H9 (cell line): ENCODE results near the gene FBXO38. TPM values are rescaled to one million over a fixed set of nuclear protein-coding genes. Genes with fewer than 3 reads are reported as not detected.

Experiments
- DNase-seq: peaks from one replicate; pipeline ENCODE4 v3.0.0-alpha.2; 2017
- H2AFZ ChIP-seq: one replicate; pipeline ENCODE4 v1.6.1; 2013; ENCODE audit warnings: mild to moderate bottlenecking, low read length, control low read depth, moderate library complexity
- H2AK5ac ChIP-seq: 2 replicates; pipeline ENCODE4 v1.6.1; 2013; ENCODE audit warnings: low read length, control low read depth, mixed read lengths; ENCODE audit not compliant: insufficient read length
- H2BK120ac ChIP-seq: one replicate; pipeline ENCODE4 v1.6.1; 2013; ENCODE audit warnings: low read depth, mild to moderate bottlenecking, low read length, control low read depth, inconsistent platforms; ENCODE audit not compliant: poor library complexity, severe bottlenecking
- H2BK12ac ChIP-seq: 2 replicates; pipeline ENCODE4 v1.6.1; 2013; ENCODE audit warnings: low read length, control low read depth, mixed read lengths, low read depth; ENCODE audit not compliant: insufficient read length
- H2BK15ac ChIP-seq: 2 replicates; pipeline ENCODE4 v1.6.1; 2013; ENCODE audit warnings: low read depth, low read length, control low read depth
- H2BK20ac ChIP-seq: one replicate; pipeline ENCODE4 v1.6.1; 2013; ENCODE audit warnings: low read depth, mild to moderate bottlenecking, low read length, control low read depth, inconsistent platforms; ENCODE audit not compliant: poor library complexity, severe bottlenecking
- H2BK5ac ChIP-seq: 2 replicates; pipeline ENCODE4 v1.6.1; 2013; ENCODE audit warnings: low read length, control low read depth, mixed read lengths; ENCODE audit not compliant: insufficient read length
- H3K14ac ChIP-seq: 2 replicates; pipeline ENCODE4 v1.6.1; 2013; ENCODE audit warnings: low read length, control low read depth; ENCODE audit not compliant: insufficient read depth
- H3K18ac ChIP-seq: 2 replicates; pipeline ENCODE4 v1.6.1; 2013; ENCODE audit warnings: low read depth, mild to moderate bottlenecking, mixed read lengths, low read length, control low read depth; ENCODE audit not compliant: insufficient read length
- H3K23ac ChIP-seq: 2 replicates; pipeline ENCODE4 v1.6.1; 2013; ENCODE audit warnings: low read length, control low read depth, mixed read lengths, low read depth; ENCODE audit not compliant: insufficient read length
- H3K23me2 ChIP-seq: 2 replicates; pipeline ENCODE4 v1.6.1; 2013; ENCODE audit warnings: low read depth, mild to moderate bottlenecking, mixed read lengths, low read length, control low read depth; ENCODE audit not compliant: insufficient read length, poor library complexity, severe bottlenecking
- H3K27ac ChIP-seq: 2 replicates; pipeline ENCODE4 v1.5.1; 2013; ENCODE audit warnings: low read length, control low read depth, mixed read lengths, low read depth; ENCODE audit not compliant: insufficient read length
- H3K27me3 ChIP-seq: 2 replicates; pipeline ENCODE4 v1.6.1; 2013; ENCODE audit warnings: low read length, control low read depth, inconsistent platforms; ENCODE audit not compliant: insufficient read depth
- H3K4ac ChIP-seq: 2 replicates; pipeline ENCODE4 v1.6.1; 2013; ENCODE audit warnings: low read depth, mild to moderate bottlenecking, control low read depth, inconsistent platforms, low read length, moderate library complexity
- H3K4me1 ChIP-seq: 2 replicates; pipeline ENCODE4 v1.6.1; 2013; ENCODE audit warnings: low read length, control low read depth, inconsistent platforms; ENCODE audit not compliant: insufficient read depth
- H3K4me2 ChIP-seq: 2 replicates; pipeline ENCODE4 v1.6.1; 2013; ENCODE audit warnings: low read length, control low read depth, mixed read lengths; ENCODE audit not compliant: insufficient read length, insufficient read depth
- H3K56ac ChIP-seq: 2 replicates; pipeline ENCODE4 v1.6.1; 2013; ENCODE audit warnings: low read depth, mild to moderate bottlenecking, mixed read lengths, low read length, control low read depth; ENCODE audit not compliant: insufficient read length
- H3K79me1 ChIP-seq: 2 replicates; pipeline ENCODE4 v1.6.1; 2013; ENCODE audit warnings: low read depth, mild to moderate bottlenecking, moderate library complexity, low read length, control low read depth, inconsistent platforms; ENCODE audit not compliant: insufficient read depth, poor library complexity, severe bottlenecking
- H3K79me2 ChIP-seq: 2 replicates; pipeline ENCODE4 v1.6.1; 2013; ENCODE audit warnings: low read length, control low read depth, inconsistent platforms; ENCODE audit not compliant: insufficient read depth
- H3K9ac ChIP-seq: 2 replicates; pipeline ENCODE4 v1.6.1; 2013; ENCODE audit warnings: low read length, control low read depth, mixed read lengths; ENCODE audit not compliant: insufficient read length; ENCODE audit errors: extremely low read depth
- H3K9me3 ChIP-seq: one replicate; pipeline ENCODE4 v1.6.1; 2013; ENCODE audit warnings: low read depth, low read length, inconsistent platforms; ENCODE audit not compliant: control insufficient read depth
- H3T11ph ChIP-seq: one replicate; pipeline ENCODE4 v1.6.1; 2013; ENCODE audit warnings: mild to moderate bottlenecking, low read length, control low read depth, inconsistent platforms
- H4K20me1 ChIP-seq: one replicate; pipeline ENCODE4 v1.6.1; 2013; ENCODE audit not compliant: control insufficient read depth, insufficient read length, insufficient read depth
- H4K5ac ChIP-seq: 2 replicates; pipeline ENCODE4 v1.6.1; 2013; ENCODE audit warnings: low read depth, mild to moderate bottlenecking, mixed read lengths, low read length, control low read depth; ENCODE audit not compliant: insufficient read length
- H4K8ac ChIP-seq: replicated peaks from 2 replicates; pipeline ENCODE4 v1.6.1; 2013; ENCODE audit warnings: low read length, control low read depth, mixed read lengths, low read depth; ENCODE audit not compliant: insufficient read length
- H4K91ac ChIP-seq: 2 replicates; pipeline ENCODE4 v1.6.1; 2013; ENCODE audit warnings: low read depth, mild to moderate bottlenecking, moderate library complexity, mixed read lengths, low read length, control low read depth; ENCODE audit not compliant: insufficient read length
- H3K27ac Mint-ChIP-seq, 3 experiments: 2 replicates in 2 of 3; 3 replicates in 1 of 3; pipeline ENCODE4 v1.8.0; 2020 to 2021; ENCODE audit warnings: mixed read lengths in 3 of 3, mild to moderate bottlenecking in 1 of 3, moderate library complexity in 1 of 3
- H3K27me3 Mint-ChIP-seq: 2 replicates; pipeline ENCODE4 v1.8.0; 2021; ENCODE audit warnings: low read depth, mild to moderate bottlenecking, moderate library complexity, mixed read lengths
- H3K36me3 Mint-ChIP-seq, 3 experiments: 2 replicates in 2 of 3; 3 replicates in 1 of 3; pipeline ENCODE4 v1.8.0; 2020 to 2021; ENCODE audit warnings: low read depth in 3 of 3, mixed read lengths in 3 of 3; ENCODE audit not compliant: insufficient read depth in 1 of 3
- H3K4me1 Mint-ChIP-seq, 2 experiments: 2 replicates each; pipeline ENCODE4 v1.8.0; 2020; ENCODE audit warnings: mixed read lengths in 2 of 2
- H3K4me3 Mint-ChIP-seq, 2 experiments: 2 replicates in 1 of 2; 3 replicates in 1 of 2; pipeline ENCODE4 v1.8.0; 2020 to 2021; ENCODE audit warnings: mild to moderate bottlenecking in 2 of 2, mixed read lengths in 2 of 2, moderate library complexity in 1 of 2
- H3K9me3 Mint-ChIP-seq, 2 experiments: 2 replicates in 1 of 2; 3 replicates in 1 of 2; pipeline ENCODE4 v1.8.0; 2020; ENCODE audit warnings: mild to moderate bottlenecking in 2 of 2, mixed read lengths in 2 of 2, moderate library complexity in 1 of 2
- CTCF ChIP-seq: fragments of 200-600 bp; sonication (generic); conservative IDR thresholded peaks from 3 replicates; pipeline ENCODE4 v1.8.0; 2021; ENCODE audit warnings: antibody characterized with exemption, mild to moderate bottlenecking
- WGBS: extraction: QIAGEN DNeasy Blood & Tissue Kit; methylation state at CpG from one replicate; pipeline ENCODE4 v1.1.7; 2013; ENCODE audit warnings: missing lambda C conversion rate, low lambda C conversion rate, mixed read lengths; ENCODE audit not compliant: insufficient read length; ENCODE audit errors: extremely low coverage; 5-methylcytosine and 5-hydroxymethylcytosine counted together
- total RNA-seq: library from RNA; stranded (reverse); gene quantifications from 2 replicates; pipeline ENCODE4 v1.2.1, GENCODE V29; 2021

The FBXO38 gene
- total RNA-seq, 1 experiment from 2014 or later = 34.6 TPM

- Histone ChIP-seq H2BK12ac (no peak overlapping the region), H3K27ac (no peak overlapping the region)
- no peaks in the 10 kb centered on the region for H3K27me3 Mint-ChIP-seq
Observed at GRCh38 chr5:148376198-148376597, 7.6 kb upstream of the FBXO38 start.

More at GRCh38 chr5:148376198-148376597, 7.6 kb upstream of the FBXO38 start:
- H3K36me3 Mint-ChIP-seq = peaks cover 3 to 10% (median 7%) of the 10 kb centered on the region in 3 experiments; a peak in 4 of 7 replicates
- no peak for DNase-seq
- Histone ChIP-seq H3K23me2 (no peaks in the 10 kb centered on the region), H2BK20ac (no peak overlapping the region), H3K79me2 (no peaks in the 10 kb centered on the region), H3K4me1 (no peaks in the 10 kb centered on the region), H2AFZ (no peak overlapping the region), H2AK5ac (no peak overlapping the region), H3K18ac (no peak overlapping the region), H3K27me3 (no peaks in the 10 kb centered on the region), H3K23ac (no peak overlapping the region), H3K9me3 (no peaks in the 10 kb centered on the region), H3K14ac (no peak overlapping the region), H4K20me1 (no peaks in the 10 kb centered on the region), H3K9ac (no peak overlapping the region), H3K4me2 (no peak overlapping the region), H3K4ac (no peak overlapping the region), H2BK120ac (no peak overlapping the region), H3K56ac (no peak overlapping the region), H4K91ac (no peak overlapping the region), H2BK15ac (no peak overlapping the region), H2BK5ac (no peak overlapping the region), H3K79me1 (no peaks in the 10 kb centered on the region), H3T11ph (no peak overlapping the region), H4K5ac (no peak overlapping the region), H4K8ac (no peak overlapping the region)
- WGBS = no CpG with 5 or more reads among the region's 4 CpGs
- H3K4me1 Mint-ChIP-seq = peaks cover 15 to 21% of the 10 kb centered on the region in 2 experiments
- H3K27ac Mint-ChIP-seq = no peak overlapping the region
- H3K4me3 Mint-ChIP-seq = no peak overlapping the region
- TF ChIP-seq CTCF = no peak
- H3K9me3 Mint-ChIP-seq = peaks cover 2 to 6% of the 10 kb centered on the region in 2 experiments; a peak in 2 of 5 replicates
